Hepatocyte (in vitro differentiated cells): ENCODE measurements around the gene CCDC40. TPM values are rescaled to one million over a fixed set of nuclear protein-coding genes. Genes with fewer than 3 reads are reported as not detected.

ENCODE experiments used
- DNase-seq: peaks from one replicate; pipeline ENCODE4 v3.0.0-alpha.2; 2016; ENCODE audit warnings: low spot score
- H2AFZ ChIP-seq: fragments of 200-600 bp; sonication (generic); 2 replicates; pipeline ENCODE4 v1.6.0; 2016; ENCODE audit warnings: antibody characterized with exemption, mild to moderate bottlenecking
- H3K27ac ChIP-seq: fragments of 200-600 bp; sonication (generic); 2 replicates; pipeline ENCODE4 v1.5.1; 2016; ENCODE audit warnings: mild to moderate bottlenecking
- H3K27me3 ChIP-seq: fragments of 200-600 bp; sonication (generic); 2 replicates; pipeline ENCODE4 v1.6.1; 2016
- H3K36me3 ChIP-seq: fragments of 200-600 bp; sonication (generic); replicated peaks from 2 replicates; pipeline ENCODE4 v1.5.1; 2016; ENCODE audit warnings: low read depth; ENCODE audit not compliant: insufficient read depth
- H3K4me1 ChIP-seq: fragments of 200-600 bp; sonication (generic); 2 replicates; pipeline ENCODE4 v1.5.1; 2016; ENCODE audit warnings: mild to moderate bottlenecking, moderate library complexity; ENCODE audit not compliant: insufficient read depth
- H3K4me2 ChIP-seq: fragments of 200-600 bp; sonication (generic); 2 replicates; pipeline ENCODE4 v1.6.0; 2016
- H3K4me3 ChIP-seq: fragments of 200-600 bp; sonication (generic); 2 replicates; pipeline ENCODE4 v1.5.1; 2016; ENCODE audit warnings: mild to moderate bottlenecking
- H3K79me2 ChIP-seq: fragments of 200-600 bp; sonication (generic); 2 replicates; pipeline ENCODE4 v1.6.0; 2017; ENCODE audit warnings: mild to moderate bottlenecking
- H3K9me2 ChIP-seq: fragments of 200-600 bp; sonication (generic); replicated peaks from 2 replicates; pipeline ENCODE4 v1.6.0; 2017; ENCODE audit warnings: mild to moderate bottlenecking; ENCODE audit not compliant: insufficient read depth
- H3K9me3 ChIP-seq: fragments of 200-600 bp; sonication (generic); 2 replicates; pipeline ENCODE4 v1.5.1; 2016; ENCODE audit warnings: low read depth, mild to moderate bottlenecking
- H4K20me1 ChIP-seq: fragments of 200-600 bp; sonication (generic); 2 replicates; pipeline ENCODE4 v1.6.0; 2016; ENCODE audit warnings: mild to moderate bottlenecking; ENCODE audit not compliant: insufficient read depth, poor library complexity, severe bottlenecking
- EZH2 ChIP-seq: fragments of 200-600 bp; sonication (generic); IDR thresholded peaks from 2 replicates; pipeline ENCODE4 v1.6.1; 2016; ENCODE audit warnings: antibody characterized with exemption, mild to moderate bottlenecking, borderline replicate concordance
- EZH2phosphoT487 ChIP-seq: fragments of 200-600 bp; sonication (generic); IDR thresholded peaks from one replicate; pipeline ENCODE4 v1.6.1; 2018; ENCODE audit warnings: antibody characterized with exemption, mild to moderate bottlenecking, low read depth, moderate library complexity; ENCODE audit not compliant: unreplicated experiment, severe bottlenecking
- WGBS: methylation state at CpG from one replicate; pipeline ENCODE4 v1.1.6; 2016; ENCODE audit warnings: low lambda C conversion rate; ENCODE audit errors: missing lambda C conversion rate; 5-methylcytosine and 5-hydroxymethylcytosine counted together
- polyA plus RNA-seq: library from polyadenylated mRNA; unstranded; fragments of >200 nt; fragmentation: Nextera tagmentation; extraction: Ambion mirVana; gene quantifications from 2 replicates; pipeline ENCODE4 v1.2.1, GENCODE V29; 2016
- total RNA-seq: library from RNA; depleted of rRNA; stranded (reverse); fragments of >200 nt; gene quantifications from 2 replicates; pipeline ENCODE4 v1.2.3, GENCODE V29; 2014
- TF ChIP-seq, protein P1 (sequence below): fragments of 200-600 bp; sonication (generic); IDR thresholded peaks from 2 replicates; pipeline ENCODE4 v1.5.1; 2016; ENCODE audit warnings: antibody characterized with exemption, mild to moderate bottlenecking; ENCODE audit not compliant: poor library complexity

The CCDC40 gene
- total and polyA plus RNA-seq, 2 experiments from 2014 or later: 2.2 to 4.7 TPM

- H3K9me2 ChIP-seq: no peaks in the 10 kb centered on the region
These were observed 17.4 kb upstream of the CCDC40 start for GRCh38 chr17:80018917-80019651.

DNA sequence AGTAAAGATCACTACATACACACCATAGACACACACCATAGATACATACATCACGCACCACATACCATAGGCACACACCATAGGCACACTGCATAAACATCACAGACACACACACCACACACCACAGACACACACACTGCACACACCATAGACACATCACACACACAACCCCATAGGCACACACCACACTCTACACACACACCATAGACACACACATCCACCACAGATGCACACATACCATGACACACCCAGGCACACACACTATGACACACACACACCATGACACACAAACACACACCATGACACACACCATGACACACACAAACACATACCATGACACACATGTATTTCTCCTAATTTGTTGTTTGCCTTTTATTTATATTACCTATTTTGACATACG, 14.8 kb upstream of the CCDC40 start:
- no peak overlapping the region for H2AFZ ChIP-seq
- H3K27ac ChIP-seq: no peak overlapping the region
- no peak overlapping the region for H3K4me3 ChIP-seq
- no peaks in the 10 kb centered on the region for H3K36me3 ChIP-seq
- peaks cover 6% of the 10 kb centered on the region for H4K20me1 ChIP-seq
- no peak overlapping the region for H3K4me2 ChIP-seq
- no peaks in the 10 kb centered on the region for H3K9me2 ChIP-seq
- peaks cover 10% of the 10 kb centered on the region for H3K4me1 ChIP-seq
- DNase-seq: no peak
- H3K9me3 ChIP-seq: no peaks in the 10 kb centered on the region
- TF ChIP-seq EZH2: no peak
- TF ChIP-seq EZH2phosphoT487: no peak
- TF ChIP-seq, protein P1, sequence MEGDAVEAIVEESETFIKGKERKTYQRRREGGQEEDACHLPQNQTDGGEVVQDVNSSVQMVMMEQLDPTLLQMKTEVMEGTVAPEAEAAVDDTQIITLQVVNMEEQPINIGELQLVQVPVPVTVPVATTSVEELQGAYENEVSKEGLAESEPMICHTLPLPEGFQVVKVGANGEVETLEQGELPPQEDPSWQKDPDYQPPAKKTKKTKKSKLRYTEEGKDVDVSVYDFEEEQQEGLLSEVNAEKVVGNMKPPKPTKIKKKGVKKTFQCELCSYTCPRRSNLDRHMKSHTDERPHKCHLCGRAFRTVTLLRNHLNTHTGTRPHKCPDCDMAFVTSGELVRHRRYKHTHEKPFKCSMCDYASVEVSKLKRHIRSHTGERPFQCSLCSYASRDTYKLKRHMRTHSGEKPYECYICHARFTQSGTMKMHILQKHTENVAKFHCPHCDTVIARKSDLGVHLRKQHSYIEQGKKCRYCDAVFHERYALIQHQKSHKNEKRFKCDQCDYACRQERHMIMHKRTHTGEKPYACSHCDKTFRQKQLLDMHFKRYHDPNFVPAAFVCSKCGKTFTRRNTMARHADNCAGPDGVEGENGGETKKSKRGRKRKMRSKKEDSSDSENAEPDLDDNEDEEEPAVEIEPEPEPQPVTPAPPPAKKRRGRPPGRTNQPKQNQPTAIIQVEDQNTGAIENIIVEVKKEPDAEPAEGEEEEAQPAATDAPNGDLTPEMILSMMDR: no peak
- 100% methylated on average over 2 of the region's 2 CpGs for WGBS
- peaks cover 54% of the 10 kb centered on the region for H3K79me2 ChIP-seq
- no peaks in the 10 kb centered on the region for H3K27me3 ChIP-seq

More at GRCh38 chr17:80018917-80019651, 17.4 kb upstream of the CCDC40 start:
- Histone ChIP-seq H3K27ac (no peak overlapping the region), H3K9me3 (no peaks in the 10 kb centered on the region), H3K36me3 (no peaks in the 10 kb centered on the region), H3K4me3 (no peak overlapping the region), H3K4me1 (no peaks in the 10 kb centered on the region), H4K20me1 (no peaks in the 10 kb centered on the region), H3K4me2 (no peak overlapping the region), H2AFZ (no peak overlapping the region), H3K27me3 (no peaks in the 10 kb centered on the region), H3K79me2 (peaks cover 49% of the 10 kb centered on the region)
- no peak for DNase-seq
- no peak for TF ChIP-seq EZH2
- TF ChIP-seq, protein P1: no peak
- no peak for TF ChIP-seq EZH2phosphoT487
- 78% methylated on average over 19 of the region's 21 CpGs for WGBS

DNA sequence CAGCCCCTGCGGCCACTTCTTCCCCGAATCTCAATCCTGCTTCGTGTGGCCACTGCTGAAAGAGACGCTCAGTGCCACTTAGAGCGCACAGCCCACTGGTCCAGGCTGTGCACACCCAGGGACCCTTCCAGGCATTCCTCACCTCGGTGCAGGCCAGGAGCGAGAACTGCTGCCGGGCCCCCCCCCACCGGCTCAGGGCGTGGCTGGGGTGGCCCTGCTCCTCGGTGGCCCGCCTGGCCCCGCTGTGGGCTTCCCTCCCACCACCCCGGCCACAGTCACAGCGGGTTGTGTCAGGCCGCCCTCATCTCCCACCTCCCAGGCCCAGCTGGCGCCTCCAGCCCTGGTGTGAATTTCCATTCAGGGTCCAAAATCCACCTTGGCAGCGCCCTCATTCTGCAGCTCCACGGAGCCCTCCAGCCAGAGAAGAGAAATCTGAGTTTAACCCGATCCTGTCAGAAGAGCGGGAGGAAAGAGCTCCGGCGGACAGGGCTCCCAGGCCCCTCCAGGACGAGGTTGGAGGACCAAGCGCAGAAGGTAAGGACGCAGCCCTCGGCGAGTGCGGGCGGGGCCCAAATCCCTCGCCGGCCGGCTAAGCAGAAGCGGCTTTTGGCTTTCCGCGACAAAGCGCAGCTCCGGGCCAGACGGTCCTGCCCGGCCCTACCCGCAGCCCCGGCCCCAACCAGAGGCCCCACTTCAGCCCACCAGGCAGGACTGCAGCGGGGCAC, 12.8 kb upstream of the CCDC40 start:
- no peak overlapping the region for H3K4me3 ChIP-seq
- H3K4me1 ChIP-seq: peaks cover 10% of the 10 kb centered on the region
- peaks cover 64% of the 10 kb centered on the region for H3K79me2 ChIP-seq
- no peak overlapping the region for H3K4me2 ChIP-seq
- peaks cover 11% of the 10 kb centered on the region for H4K20me1 ChIP-seq
- no peaks in the 10 kb centered on the region for H3K36me3 ChIP-seq
- TF ChIP-seq EZH2phosphoT487: no peak
- TF ChIP-seq, protein P1: no peak
- TF ChIP-seq EZH2: no peak
- H3K27me3 ChIP-seq: no peaks in the 10 kb centered on the region
- H3K9me2 ChIP-seq: no peaks in the 10 kb centered on the region
- 87% methylated on average over 40 of the region's 43 CpGs for WGBS
- DNase-seq: peak; percentile 42
- H3K27ac ChIP-seq: no peak overlapping the region
- no peaks in the 10 kb centered on the region for H3K9me3 ChIP-seq
- no peak overlapping the region for H2AFZ ChIP-seq
